HG02642 (cell line): ENCODE results near the gene SHCBP1L.
"Not testable (repeated sequence)": the region's sequence is repeated elsewhere in the genome, so short reads cannot be mapped to it uniquely, and the experiment has no call there.

Experiments used
- ATAC-seq: cut with Tn5 transposase; IDR thresholded peaks from one replicate; pipeline ENCODE4 v1.9.1; 2021; ENCODE audit warnings: mild to moderate bottlenecking; ENCODE audit not compliant: unreplicated experiment, poor library complexity

The SHCBP1L gene

GRCh38 chr1:182905321-182905720 is 47.6 kb downstream of the SHCBP1L start:
- ATAC-seq: no peak

GRCh38 chr1:182901946-182902345 is 51.0 kb downstream of the SHCBP1L start:
- ATAC-seq: not testable (repeated sequence)

- ATAC-seq: no peak
Observed at GRCh38 chr1:182897696-182898095, 55.3 kb downstream of the SHCBP1L start.

DNA sequence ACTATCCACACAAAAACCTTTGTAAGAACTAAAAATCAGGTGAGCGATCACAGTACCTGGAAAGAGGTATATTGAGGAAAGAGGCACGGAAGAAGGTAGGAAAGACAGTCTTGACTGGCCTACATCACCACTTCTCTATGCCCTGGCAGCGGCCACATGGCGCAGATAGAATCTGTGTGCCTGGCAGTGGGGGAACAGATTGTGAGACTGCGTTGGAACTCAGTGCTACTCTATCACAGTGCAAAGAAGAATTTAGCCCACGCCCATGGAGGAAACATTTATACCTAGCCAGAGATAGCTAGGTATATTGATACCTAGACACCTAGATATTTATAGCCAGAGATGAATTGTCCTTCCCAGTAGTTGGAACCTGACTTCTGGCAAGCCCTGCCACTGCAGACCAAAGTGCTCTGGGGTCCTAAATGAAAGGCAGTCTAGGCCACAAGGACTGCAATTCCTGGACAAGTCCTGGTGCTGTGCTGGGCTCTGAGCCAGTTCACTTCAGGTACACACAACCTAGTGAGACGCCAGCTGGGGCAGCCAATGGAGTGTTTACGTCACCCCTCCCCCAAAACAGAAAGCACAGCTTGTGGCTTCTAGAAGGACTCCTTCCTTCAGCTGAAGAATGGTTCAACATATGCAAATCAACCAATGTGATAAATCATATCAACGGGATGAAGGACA is 61.9 kb downstream of the SHCBP1L start:
- ATAC-seq: no peak

DNA sequence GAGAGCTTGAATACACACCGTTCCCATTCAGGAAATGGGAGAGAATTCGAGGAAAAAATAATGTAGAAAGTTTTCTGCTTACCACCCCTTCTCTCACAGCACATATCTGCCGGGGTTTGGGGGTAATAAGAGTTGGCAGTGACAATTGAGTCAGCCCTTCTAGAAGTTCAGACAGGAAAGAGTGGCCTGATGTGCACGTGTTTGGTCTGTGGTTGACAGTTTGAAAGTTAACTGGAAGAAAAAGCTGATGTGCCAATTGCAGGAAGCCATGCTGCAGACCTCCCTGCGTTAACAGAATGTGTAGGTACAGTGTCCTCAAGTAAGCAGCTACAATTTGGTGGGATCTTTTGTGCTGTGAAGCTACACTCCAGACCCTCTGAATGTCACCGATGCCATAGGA is 63.0 kb downstream of the SHCBP1L start:
- no peak for ATAC-seq

- ATAC-seq: no peak
Observed at GRCh38 chr1:182888736-182889531, 64.0 kb downstream of the SHCBP1L start.

DNA sequence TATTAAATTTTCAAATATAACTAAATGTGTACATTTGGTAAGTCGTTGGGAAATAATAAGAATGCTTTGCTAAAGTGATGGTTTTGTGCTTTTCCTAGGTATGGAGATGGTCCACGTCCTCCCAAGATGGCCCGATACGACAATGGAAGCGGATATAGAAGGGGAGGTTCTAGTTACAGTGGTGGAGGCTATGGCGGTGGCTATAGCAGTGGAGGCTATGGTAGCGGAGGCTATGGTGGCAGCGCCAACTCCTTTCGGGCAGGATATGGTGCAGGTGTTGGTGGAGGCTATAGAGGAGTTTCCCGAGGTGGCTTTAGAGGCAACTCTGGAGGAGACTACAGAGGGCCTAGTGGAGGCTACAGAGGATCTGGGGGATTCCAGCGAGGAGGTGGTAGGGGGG is 66.0 kb downstream of the SHCBP1L start:
- no peak for ATAC-seq

DNA sequence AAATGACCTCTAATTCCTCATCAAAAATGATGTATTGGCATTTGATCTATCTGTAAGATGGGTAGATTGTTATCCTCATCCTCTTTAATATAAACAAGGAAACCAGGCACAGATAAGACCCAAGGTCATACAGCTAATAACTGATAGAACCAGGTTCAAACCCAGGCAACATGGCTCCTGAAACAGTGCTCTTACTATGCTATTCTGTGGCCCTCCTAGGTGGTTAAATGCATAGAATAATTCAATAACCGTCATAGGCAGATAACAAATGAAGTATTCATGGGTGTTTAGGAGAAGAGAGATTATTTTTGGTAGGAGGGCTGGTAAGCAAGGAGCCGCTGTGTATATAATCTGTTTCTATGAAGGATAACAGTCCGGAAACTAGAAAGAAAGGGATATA is 67.4 kb downstream of the SHCBP1L start:
- no peak for ATAC-seq

DNA sequence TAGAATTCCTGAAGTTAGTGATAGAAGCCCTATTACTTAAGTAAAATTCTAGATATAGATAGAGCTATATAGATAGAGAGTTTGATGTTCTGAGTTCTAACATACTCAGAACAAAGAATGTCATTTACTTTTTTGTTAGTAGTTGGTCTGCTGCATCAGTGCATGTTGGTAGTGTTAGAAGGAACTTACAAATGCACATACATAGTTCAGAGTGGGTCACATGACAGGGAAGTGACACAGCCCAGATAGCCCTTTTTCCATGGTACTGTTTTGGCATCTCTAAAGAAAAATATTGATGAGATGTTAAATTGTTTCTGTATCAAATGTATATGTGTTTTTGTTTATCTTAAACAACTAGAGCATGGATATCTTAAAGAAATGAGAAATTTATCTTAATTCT is 68.1 kb downstream of the SHCBP1L start:
- no peak for ATAC-seq

GRCh38 chr1:182877842-182878241 is 75.1 kb downstream of the SHCBP1L start:
- no peak for ATAC-seq

DNA sequence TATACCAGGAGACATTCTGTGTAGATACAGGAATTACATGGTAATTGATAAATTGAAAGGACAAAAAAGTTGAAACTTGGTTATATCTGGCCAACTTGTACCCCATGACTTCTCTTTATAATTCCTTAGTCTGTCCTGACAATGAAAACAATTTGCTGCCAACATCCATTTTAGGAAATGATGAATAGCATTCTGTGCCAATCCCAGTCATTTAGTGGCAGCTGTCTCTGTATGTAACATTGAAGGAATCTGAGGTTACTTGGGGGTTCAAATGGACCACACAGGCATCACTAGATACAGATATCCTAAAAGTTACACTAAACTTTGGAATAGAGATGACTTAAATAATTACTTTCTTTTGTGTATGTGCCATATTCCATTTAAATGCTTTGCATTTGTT is 75.6 kb downstream of the SHCBP1L start:
- ATAC-seq: no peak

- no peak for ATAC-seq
Observed at GRCh38 chr1:182875889-182876288, 77.1 kb downstream of the SHCBP1L start.

GRCh38 chr1:182872881-182873280 is 80.1 kb downstream of the SHCBP1L start:
- no peak for ATAC-seq

- no peak for ATAC-seq
Observed at GRCh38 chr1:182869241-182869666, 83.7 kb downstream of the SHCBP1L start.

DNA sequence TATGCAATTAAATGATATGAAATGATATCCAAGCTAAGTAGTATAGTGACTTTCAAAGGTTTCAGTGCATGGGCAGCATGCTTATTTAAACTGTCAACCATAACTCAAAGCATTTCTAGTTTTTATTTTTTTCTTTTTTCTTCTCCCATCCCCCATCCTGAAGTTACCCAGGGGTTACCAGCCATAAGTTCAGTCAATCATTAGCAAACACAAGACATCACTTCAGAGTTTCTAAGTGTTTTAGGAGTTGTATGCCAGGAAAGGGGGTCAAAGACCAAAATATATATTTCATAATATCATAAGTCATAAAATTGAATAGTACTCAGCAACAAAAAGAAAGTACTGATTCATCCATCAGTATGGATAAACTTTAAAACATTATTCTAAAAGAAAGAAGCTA is 85.1 kb downstream of the SHCBP1L start:
- no peak for ATAC-seq

DNA sequence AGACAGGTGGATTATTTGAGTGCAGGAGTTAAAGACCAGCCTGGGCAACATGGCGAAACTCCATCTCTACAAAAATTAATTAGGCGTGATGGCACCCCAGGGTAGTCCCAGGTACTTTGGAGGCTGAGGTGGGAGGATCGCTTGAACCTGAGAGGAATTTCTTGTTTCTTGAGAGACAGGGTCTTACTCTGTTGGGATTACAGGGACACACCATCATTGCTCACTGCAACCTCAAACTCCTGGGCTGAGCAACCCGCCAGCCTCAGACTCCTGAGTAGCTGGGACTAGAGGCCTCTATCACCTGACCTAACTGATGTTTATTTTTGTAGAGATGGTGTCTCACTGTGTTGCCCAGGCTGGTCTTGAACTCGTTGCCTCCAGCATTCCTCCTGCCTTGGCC is 89.0 kb downstream of the SHCBP1L start:
- no peak for ATAC-seq

DNA sequence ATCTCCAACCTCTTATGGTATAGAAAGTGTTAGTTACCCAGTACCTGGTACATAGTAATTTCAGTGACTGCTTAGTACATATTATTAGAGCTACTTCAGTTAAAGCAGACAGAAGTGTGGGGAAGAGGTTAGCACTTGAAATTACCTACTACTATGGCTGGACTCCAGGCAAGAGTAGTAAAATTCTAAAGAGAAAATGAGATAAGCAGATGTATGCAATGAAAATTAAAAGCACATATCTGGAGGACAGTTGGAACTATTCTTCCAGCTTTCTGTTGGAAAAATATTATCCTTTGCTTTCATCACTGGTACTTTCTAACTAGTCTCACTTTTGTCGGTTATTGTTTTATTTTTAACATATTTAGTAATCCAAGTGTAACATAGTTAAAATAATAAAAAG is 90.1 kb downstream of the SHCBP1L start:
- ATAC-seq: no peak

DNA sequence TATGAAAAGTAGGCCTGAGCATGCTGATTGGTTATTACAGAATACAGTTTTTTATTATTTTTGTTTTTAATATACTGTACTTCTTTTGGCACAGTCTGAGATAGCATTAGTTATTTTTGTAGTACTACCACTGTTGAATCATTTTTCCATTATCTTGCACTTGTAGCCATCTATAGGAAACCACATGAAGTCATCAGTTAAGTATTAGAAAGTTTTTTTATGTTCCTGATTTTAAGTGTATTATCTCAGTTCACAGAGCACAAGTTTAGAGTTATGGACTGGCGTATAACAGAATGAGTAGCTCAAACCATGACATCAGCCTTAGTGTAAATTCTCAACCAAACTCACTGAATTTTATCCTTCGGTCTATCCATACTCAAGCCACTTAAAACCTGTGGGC is 91.0 kb downstream of the SHCBP1L start:
- no peak for ATAC-seq

- no peak for ATAC-seq
Observed at GRCh38 chr1:182860658-182861057, 92.3 kb downstream of the SHCBP1L start.

DNA sequence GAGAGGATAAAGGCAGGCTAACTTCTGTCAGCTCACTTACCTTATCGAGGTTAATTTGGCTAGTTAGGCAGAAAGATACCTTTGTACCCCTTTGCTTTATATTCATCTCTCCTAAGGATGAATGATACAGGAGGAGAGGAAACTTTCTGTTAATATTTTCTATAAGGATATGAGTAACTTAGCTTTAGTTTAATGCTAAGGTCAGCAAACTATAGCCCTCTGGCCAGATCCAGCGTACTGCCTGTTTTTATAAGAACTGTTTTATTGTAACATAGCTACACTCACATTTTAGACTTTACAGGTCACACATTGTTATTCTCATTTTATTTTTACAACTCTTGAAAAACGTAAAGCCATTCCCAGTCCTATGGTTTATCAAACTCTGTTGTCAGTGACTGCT is 95.8 kb downstream of the SHCBP1L start:
- ATAC-seq: no peak

GRCh38 chr1:182855911-182856310 is 97.1 kb downstream of the SHCBP1L start:
- ATAC-seq: no peak

DNA sequence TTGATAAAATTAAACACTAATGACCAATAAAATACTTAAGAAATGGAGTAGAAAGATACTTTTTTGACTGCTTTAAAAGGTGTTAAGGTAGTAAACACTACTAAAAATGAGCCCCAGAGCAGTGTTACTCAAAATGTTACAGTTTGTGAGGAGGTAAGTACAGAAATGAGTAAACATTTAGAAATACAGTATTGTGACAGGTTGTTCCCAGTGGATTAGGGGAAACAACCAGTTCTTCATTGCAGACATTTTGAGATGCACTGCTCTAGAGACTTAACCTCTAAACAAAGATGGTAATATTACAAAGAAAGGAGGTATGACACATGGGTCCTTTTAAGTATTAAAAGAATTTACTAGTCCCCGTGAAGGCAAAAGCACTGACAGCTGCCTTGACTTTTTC is 101.1 kb downstream of the SHCBP1L start:
- no peak for ATAC-seq
